Kidney (tissue), 14 donors: ENCODE measurements around the gene CDH11. TPM values are rescaled to one million over a fixed set of nuclear protein-coding genes. Genes with fewer than 3 reads are reported as not detected.

Experiments
- DNase-seq, 5 donors: peaks; one replicate each; pipeline ENCODE4 v3.0.0-alpha.2; 2013 to 2020
- FAIRE-seq: peaks from 2 replicates; lab custom pipeline; 2012; peaks lifted over from hg19 to GRCh38; lab: Jason Lieb, UNC
- H3K27ac ChIP-seq, 2 donors: one replicate each; pipeline ENCODE4 v1.7.0; 2013; ENCODE audit warnings: low read depth in 2 of 2, low read length in 2 of 2, inconsistent platforms in 1 of 2
- H3K27me3 ChIP-seq: one replicate; pipeline ENCODE4 v1.7.1; 2013; ENCODE audit warnings: low read length, inconsistent platforms; ENCODE audit not compliant: control insufficient read depth, insufficient read depth
- H3K36me3 ChIP-seq, 3 donors: one replicate each; pipeline versions ENCODE4 v1.7.0 to v1.7.1; 2013; ENCODE audit warnings: low read length in 3 of 3, control low read depth in 1 of 3, inconsistent platforms in 1 of 3; ENCODE audit not compliant: insufficient read depth in 3 of 3, control insufficient read depth in 2 of 3
- H3K4me1 ChIP-seq, 3 donors: one replicate each; pipeline versions ENCODE4 v1.7.0 to v1.7.1; 2013; ENCODE audit warnings: low read length in 3 of 3, inconsistent platforms in 1 of 3, low read depth in 1 of 3; ENCODE audit not compliant: control insufficient read depth in 2 of 3, insufficient read depth in 2 of 3
- H3K4me3 ChIP-seq, 3 donors: one replicate each; pipeline versions ENCODE4 v1.7.0 to v1.8.1; 2013; ENCODE audit warnings: low read length in 3 of 3, control low read depth in 1 of 3, inconsistent platforms in 1 of 3
- H3K9ac ChIP-seq, 3 donors: one replicate each; pipeline versions ENCODE4 v1.7.0 to v1.7.1; 2013; ENCODE audit warnings: low read length in 3 of 3, control low read depth in 1 of 3, inconsistent platforms in 1 of 3
- H3K9me3 ChIP-seq, 3 donors: one replicate each; pipeline versions ENCODE4 v1.7.0 to v1.7.1; 2013; ENCODE audit warnings: low read length in 3 of 3, control low read depth in 1 of 3, inconsistent platforms in 1 of 3; ENCODE audit not compliant: control insufficient read depth in 2 of 3, insufficient read depth in 1 of 3
- CTCF ChIP-seq: IDR thresholded peaks from 3 replicates; pipeline ENCODE4 v1.5.1; 2012; ENCODE audit warnings: mild to moderate bottlenecking, moderate library complexity, borderline replicate concordance; ENCODE audit not compliant: insufficient read depth; ENCODE audit errors: extremely low read depth
- intact Hi-C: fragments of 100-400 bp; cut with DNase I; formaldehyde crosslinking; loops from one replicate; pipeline ENCODE4 v1.11.1; 2022
- polyA plus RNA-seq: library from polyadenylated mRNA; stranded (reverse); fragments of 350-450 nt; fragmentation: Illumina TruSeq; extraction: RNeasy Lipid Tissue Mini Kit (QIAGEN cat#74804); gene quantifications from one replicate; pipeline ENCODE4 v1.2.3, GENCODE V29; 2014; ENCODE audit warnings: low read depth, low replicate concordance; ENCODE audit not compliant: insufficient read depth
- total RNA-seq: library from RNA; stranded (reverse); fragmentation: NEBNext Ultra II Directional; extraction: Animal tissue kit (Norgen Biotek cat#: 25700); gene quantifications from one replicate; pipeline ENCODE4 v1.2.1, GENCODE V29; 2021
- donor health status: control.
- donor health status: control.
- donor health status: control.
- donor health status: control.
- donor health status: control.
- donor health status: DM: yes; HTN: yes; CAD: no.
- donor health status: Normal renal cell carcinoma (clear cell type).

The CDH11 gene
- total and polyA plus RNA-seq, 2 donors from 2014 or later, result 3.0 to 44.9 TPM

- no peak for TF ChIP-seq CTCF
Measured at GRCh38 chr16:65105171-65105570, 16.7 kb downstream of the CDH11 start.

GRCh38 chr16:65104471-65104870 lies 17.4 kb downstream of the CDH11 start:
- Histone ChIP-seq H3K27me3 (no peaks in the 10 kb centered on the region), H3K4me3 (no peak overlapping the region), H3K9me3 (no peaks in the 10 kb centered on the region), H3K36me3 (no peaks in the 10 kb centered on the region), H3K27ac (no peak overlapping the region), H3K4me1 (no peaks in the 10 kb centered on the region), H3K9ac (no peak overlapping the region)
- DNase-seq (no peak), FAIRE-seq (no peak)
- TF ChIP-seq CTCF, result no peak
- intact Hi-C loops, result no loop called here

More at GRCh38 chr16:65105171-65105570, 16.7 kb downstream of the CDH11 start:
- Histone ChIP-seq H3K4me3 (no peak overlapping the region), H3K27me3 (no peaks in the 10 kb centered on the region), H3K4me1 (no peaks in the 10 kb centered on the region), H3K36me3 (no peaks in the 10 kb centered on the region), H3K9ac (no peak overlapping the region), H3K27ac (no peak overlapping the region), H3K9me3 (no peaks in the 10 kb centered on the region)
- intact Hi-C loops, result no loop called here
- FAIRE-seq (no peak), DNase-seq (no peak)

GRCh38 chr16:65102326-65102725 lies 19.5 kb downstream of the CDH11 start:
- Histone ChIP-seq H3K9ac (no peak overlapping the region), H3K27me3 (no peaks in the 10 kb centered on the region), H3K36me3 (no peaks in the 10 kb centered on the region), H3K27ac (no peak overlapping the region), H3K4me3 (no peak overlapping the region), H3K4me1 (no peaks in the 10 kb centered on the region), H3K9me3 (no peaks in the 10 kb centered on the region)
- no peak for TF ChIP-seq CTCF
- FAIRE-seq, result no peak
- no peak for DNase-seq
- intact Hi-C loops, result no loop called here

GRCh38 chr16:65101009-65101408 lies 20.9 kb downstream of the CDH11 start:
- intact Hi-C loops, result no loop called here
- FAIRE-seq (no peak), DNase-seq (no peak)
- H3K9me3 ChIP-seq, result no peaks in the 10 kb centered on the region
- no peaks in the 10 kb centered on the region for H3K27me3 ChIP-seq
- H3K36me3 ChIP-seq, result no peaks in the 10 kb centered on the region
- no peak overlapping the region for H3K4me3 ChIP-seq
- no peaks in the 10 kb centered on the region for H3K4me1 ChIP-seq
- TF ChIP-seq CTCF, result no peak
- H3K27ac ChIP-seq, result no peak overlapping the region
- H3K9ac ChIP-seq, result no peak overlapping the region
